Endothelial cell (in vitro differentiated cells): ENCODE data around the gene TRNP1. TPM values are rescaled to one million over a fixed set of nuclear protein-coding genes. Genes with fewer than 3 reads are reported as not detected.

ENCODE experiments used
- DNase-seq: peaks from one replicate; pipeline ENCODE4 v3.0.0; 2021; ENCODE audit warnings: low spot score
- H3K27ac Mint-ChIP-seq: one replicate; pipeline ENCODE4 v1.8.0; 2021; ENCODE audit warnings: mixed read lengths, inconsistent platforms; ENCODE audit not compliant: unreplicated experiment
- H3K27me3 Mint-ChIP-seq: one replicate; pipeline ENCODE4 v1.8.0; 2021; ENCODE audit warnings: mild to moderate bottlenecking, moderate library complexity, mixed read lengths, inconsistent platforms; ENCODE audit not compliant: unreplicated experiment
- H3K36me3 Mint-ChIP-seq: one replicate; pipeline ENCODE4 v1.8.0; 2021; ENCODE audit warnings: mild to moderate bottlenecking, low read depth, mixed read lengths, inconsistent platforms; ENCODE audit not compliant: unreplicated experiment
- H3K4me1 Mint-ChIP-seq: one replicate; pipeline ENCODE4 v1.8.0; 2021; ENCODE audit warnings: mild to moderate bottlenecking, mixed read lengths, inconsistent platforms; ENCODE audit not compliant: unreplicated experiment
- H3K4me3 Mint-ChIP-seq: one replicate; pipeline ENCODE4 v1.8.0; 2021; ENCODE audit warnings: mild to moderate bottlenecking, mixed read lengths, inconsistent platforms; ENCODE audit not compliant: unreplicated experiment
- H3K9me3 Mint-ChIP-seq: one replicate; pipeline ENCODE4 v1.8.0; 2021; ENCODE audit warnings: mixed read lengths, inconsistent platforms; ENCODE audit not compliant: unreplicated experiment
- CTCF ChIP-seq: fragments of 200-600 bp; sonication (generic); IDR thresholded peaks from one replicate; pipeline ENCODE4 v1.5.0; 2021; ENCODE audit warnings: antibody characterized with exemption; ENCODE audit not compliant: unreplicated experiment
- total RNA-seq: library from RNA; stranded (reverse); fragmentation: NEBNext Ultra II Directional; extraction: Animal tissue kit (Norgen Biotek cat#: 25700); gene quantifications from one replicate; pipeline ENCODE4 v1.2.1, GENCODE V29; 2021; ENCODE audit not compliant: unreplicated experiment

Gene TRNP1
- total RNA-seq, 1 donor from 2014 or later: 4.2 TPM

DNA sequence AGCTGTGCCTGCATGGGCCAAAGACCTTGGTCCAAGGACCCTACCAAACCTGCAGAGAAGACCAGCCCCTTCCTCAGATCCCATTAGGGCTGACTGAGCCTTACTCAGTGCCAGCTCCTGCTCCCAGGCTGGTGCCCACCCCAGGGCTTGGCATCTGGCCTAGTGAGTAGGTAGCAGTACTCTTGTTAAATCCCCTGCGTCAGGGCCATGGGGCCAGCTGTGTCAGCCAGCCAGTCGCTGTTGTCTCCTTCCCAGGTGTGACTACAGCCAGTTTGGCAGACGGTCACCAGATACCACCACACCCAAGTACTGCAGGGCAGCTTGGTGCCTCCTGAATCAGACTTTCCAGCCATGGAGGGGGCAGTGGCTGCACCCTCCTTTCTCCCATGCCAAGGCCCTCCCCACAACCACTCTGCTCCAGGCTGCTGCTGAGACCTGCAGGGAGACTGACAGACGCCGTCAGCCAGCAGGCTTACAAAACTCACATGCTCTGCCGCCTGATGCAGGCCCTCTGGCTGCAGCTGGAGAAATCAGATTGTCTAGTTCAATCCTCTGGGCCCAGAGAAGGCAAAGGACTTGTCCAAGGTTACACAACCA is 16.2 kb downstream of the TRNP1 start:
- H3K4me3 Mint-ChIP-seq: no peak overlapping the region
- H3K27ac Mint-ChIP-seq: no peak overlapping the region
- H3K4me1 Mint-ChIP-seq: peaks cover 12% of the 10 kb centered on the region
- H3K36me3 Mint-ChIP-seq: no peaks in the 10 kb centered on the region
- H3K9me3 Mint-ChIP-seq: no peaks in the 10 kb centered on the region
- no peaks in the 10 kb centered on the region for H3K27me3 Mint-ChIP-seq
- TF ChIP-seq CTCF: no peak
- DNase-seq: no peak

DNA sequence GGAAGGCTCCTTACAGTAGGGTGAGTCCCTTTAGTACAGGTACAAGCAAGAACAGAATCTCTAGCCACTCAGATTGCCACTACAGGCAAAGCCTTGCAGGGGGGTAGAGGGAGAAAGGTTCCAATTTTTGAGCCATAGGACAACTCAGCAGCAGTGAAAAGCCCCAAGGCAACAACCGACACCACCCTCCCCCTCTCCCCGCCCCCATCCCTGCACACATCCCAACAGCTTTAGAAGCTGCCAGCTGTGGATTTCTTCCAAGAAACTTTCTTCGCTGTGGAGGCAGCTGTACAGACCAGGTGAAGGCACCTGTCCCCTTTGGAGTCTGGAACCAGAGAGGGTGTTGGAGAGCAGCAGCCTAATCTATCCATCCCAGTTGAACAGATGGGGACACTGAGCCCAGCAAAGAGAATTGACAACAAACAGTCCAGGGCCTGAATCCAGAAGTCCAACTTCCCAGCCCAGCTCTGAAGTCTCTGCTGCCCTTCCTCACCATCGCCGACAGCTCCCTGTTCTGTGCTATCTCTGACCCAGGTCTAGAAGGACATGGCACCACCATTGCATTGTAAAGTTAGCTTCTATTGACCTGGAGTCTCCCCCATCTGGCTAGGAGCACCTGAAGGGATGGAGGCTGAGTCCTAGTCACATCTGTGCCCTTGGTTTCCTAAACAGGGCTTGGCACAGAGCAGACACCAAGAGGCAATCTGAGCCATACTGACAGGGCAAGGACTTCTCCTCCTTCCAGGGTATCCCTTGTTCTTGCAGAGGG is 16.9 kb downstream of the TRNP1 start:
- H3K4me3 Mint-ChIP-seq: no peak overlapping the region
- no peak for DNase-seq
- no peaks in the 10 kb centered on the region for H3K9me3 Mint-ChIP-seq
- H3K27ac Mint-ChIP-seq: no peak overlapping the region
- no peaks in the 10 kb centered on the region for H3K36me3 Mint-ChIP-seq
- H3K4me1 Mint-ChIP-seq: peaks cover 12% of the 10 kb centered on the region
- no peak for TF ChIP-seq CTCF
- H3K27me3 Mint-ChIP-seq: no peaks in the 10 kb centered on the region

GRCh38 chr1:27011058-27011764 is 17.7 kb downstream of the TRNP1 start:
- Mint-ChIP-seq H3K27me3 (no peaks in the 10 kb centered on the region), H3K27ac (peak overlapping the region; percentile 45), H3K36me3 (no peaks in the 10 kb centered on the region), H3K9me3 (no peaks in the 10 kb centered on the region), H3K4me3 (peak overlapping the region; percentile 85), H3K4me1 (peaks cover 13% of the 10 kb centered on the region)
- TF ChIP-seq CTCF: no peak
- peak; percentile 36 for DNase-seq

- H3K4me3 Mint-ChIP-seq: peak overlapping the region; percentile 85
- H3K27ac Mint-ChIP-seq: peak overlapping the region; percentile 45
- no peak for DNase-seq
- H3K9me3 Mint-ChIP-seq: no peaks in the 10 kb centered on the region
- H3K27me3 Mint-ChIP-seq: no peaks in the 10 kb centered on the region
- peaks cover 17% of the 10 kb centered on the region for H3K4me1 Mint-ChIP-seq
- no peaks in the 10 kb centered on the region for H3K36me3 Mint-ChIP-seq
- no peak for TF ChIP-seq CTCF
Observed at GRCh38 chr1:27011976-27012563, 18.6 kb downstream of the TRNP1 start.
